ENCODE data around the gene ARHGEF28. TPM values are rescaled to one million over a fixed set of nuclear protein-coding genes. Genes with fewer than 3 reads are reported as not detected.

Gene ARHGEF28
- total and polyA plus RNA-seq, 2 of the 13 experiments (the other 11 are each of a cell fraction or from before 2014, with no cell fraction given) = 17.4 to 34.1 TPM

DNA sequence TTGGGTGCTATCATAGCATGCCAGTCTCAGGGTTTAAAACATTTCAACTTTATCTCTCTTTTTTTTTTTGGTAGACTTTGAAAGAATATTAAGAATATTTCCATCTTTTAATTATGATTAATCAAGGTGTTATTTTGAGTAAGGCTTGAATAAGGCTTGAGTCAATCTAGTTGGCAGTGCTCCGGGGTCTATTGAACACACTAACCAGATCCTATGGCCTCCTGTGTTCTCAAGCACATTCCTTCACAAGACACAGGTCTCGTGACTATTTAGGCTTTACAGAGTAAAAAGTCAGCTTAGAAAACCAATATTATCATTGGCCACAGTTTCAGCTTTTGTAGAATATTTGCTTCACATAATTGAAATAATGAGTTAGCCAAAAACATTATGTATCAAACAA lies 151.2 kb downstream of the ARHGEF28 start:
- no peak for DNase-seq (ENCODE audit: low spot score)
- no TSS peak for BruUV-seq (replicated peaks)
- intact Hi-C loops (cut with micrococcal nuclease; ENCODE audit: unreplicated experiment) (no loop called here), in situ Hi-C loops (cut with HindIII; ENCODE audit: extremely low pct_ligation_motif_present, low pct_unique_long_range_greater_than_20kb) (no loop called here)
- Histone ChIP-seq H3K9me3 (ENCODE audit: low read length) (no peaks in the 10 kb centered on the region), H3K27ac (ENCODE audit: extremely low read length, insufficient read depth, low read length) (no peak overlapping the region), H3K79me2 (ENCODE audit: insufficient read depth, low read length) (no peaks in the 10 kb centered on the region), H3K4me3 (replicated peaks in 1 of 3; ENCODE audit: insufficient read depth in 1 of 3, low read depth in 2 of 3, low read length in 3 of 3) (no peak overlapping the region), H3K27me3 (ENCODE audit: control insufficient read depth in 1 of 2, insufficient read depth in 2 of 2, low read length in 2 of 2) (no peaks in the 10 kb centered on the region), H4K20me1 (ENCODE audit: insufficient read depth, low read length) (no peaks in the 10 kb centered on the region), H3K9ac (ENCODE audit: insufficient read depth, low read depth, low read length) (no peak overlapping the region), H2AFZ (ENCODE audit: low read length) (no peak overlapping the region), H3K4me1 (ENCODE audit: insufficient read depth, low read length) (no peaks in the 10 kb centered on the region), H3K36me3 (replicated peaks in 1 of 2; ENCODE audit: control insufficient read depth in 1 of 2, insufficient read depth in 2 of 2, low read length in 2 of 2) (peaks cover 14 to 63% of the 10 kb centered on the region in 2 experiments), H3K4me2 (ENCODE audit: low read depth, low read length) (no peak overlapping the region)
- no peak for FAIRE-seq
- ChIA-PET POLR2A (interaction anchor here (0.6 kb wide), 1 partner anchor 11 kb away, joined by 3 read pairs; no protein-coding TSS in a partner anchor), CTCF (ENCODE audit: low intra/inter-chr PET ratio, low total read pairs) (no interaction called here)
- no peak for ATAC-seq
- WGBS (ENCODE audit: low lambda C conversion rate) = 98% methylated on average over 2 of the region's 2 CpGs
- TF ChIP-seq, protein P1, sequence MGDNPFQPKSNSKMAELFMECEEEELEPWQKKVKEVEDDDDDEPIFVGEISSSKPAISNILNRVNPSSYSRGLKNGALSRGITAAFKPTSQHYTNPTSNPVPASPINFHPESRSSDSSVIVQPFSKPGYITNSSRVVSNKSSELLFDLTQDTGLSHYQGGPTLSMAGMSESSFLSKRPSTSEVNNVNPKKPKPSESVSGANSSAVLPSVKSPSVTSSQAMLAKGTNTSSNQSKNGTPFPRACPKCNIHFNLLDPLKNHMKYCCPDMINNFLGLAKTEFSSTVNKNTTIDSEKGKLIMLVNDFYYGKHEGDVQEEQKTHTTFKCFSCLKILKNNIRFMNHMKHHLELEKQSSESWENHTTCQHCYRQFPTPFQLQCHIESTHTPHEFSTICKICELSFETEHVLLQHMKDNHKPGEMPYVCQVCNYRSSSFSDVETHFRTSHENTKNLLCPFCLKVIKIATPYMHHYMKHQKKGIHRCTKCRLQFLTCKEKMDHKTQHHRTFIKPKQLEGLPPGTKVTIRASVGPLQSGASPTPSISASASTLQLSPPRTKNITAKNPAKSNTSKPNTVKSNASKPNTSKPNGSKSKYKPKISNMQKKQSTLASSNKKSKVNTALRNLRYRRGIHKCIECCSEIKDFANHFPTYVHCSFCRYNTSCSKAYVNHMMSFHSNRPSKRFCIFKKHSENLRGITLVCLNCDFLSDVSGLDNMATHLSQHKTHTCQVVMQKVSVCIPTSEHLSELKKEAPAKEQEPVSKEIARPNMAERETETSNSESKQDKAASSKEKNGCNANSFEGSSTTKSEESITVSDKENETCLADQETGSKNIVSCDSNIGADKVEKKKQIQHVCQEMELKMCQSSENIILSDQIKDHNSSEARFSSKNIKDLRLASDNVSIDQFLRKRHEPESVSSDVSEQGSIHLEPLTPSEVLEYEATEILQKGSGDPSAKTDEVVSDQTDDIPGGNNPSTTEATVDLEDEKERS (CRISPR knock-in tag; IDR thresholded peaks at IDR 0.05) = no peak
- TF ChIP-seq MIER2 (CRISPR knock-in tag; IDR thresholded peaks at IDR 0.05) (no peak), IRX3 (CRISPR knock-in tag; IDR thresholded peaks at IDR 0.05; ENCODE audit: borderline replicate concordance, low read depth) (no peak), ZNF180 (CRISPR knock-in tag; IDR thresholded peaks at IDR 0.05; ENCODE audit: borderline replicate concordance, low read depth) (no peak), ZNF543 (CRISPR knock-in tag; IDR thresholded peaks at IDR 0.05) (no peak), CENPT (CRISPR knock-in tag; IDR thresholded peaks at IDR 0.05; ENCODE audit: low read depth) (no peak), ERF (CRISPR knock-in tag; IDR thresholded peaks at IDR 0.05) (no peak), ZNF17 (CRISPR knock-in tag; IDR thresholded peaks at IDR 0.05) (no peak), BRD4 (CRISPR knock-in tag; IDR thresholded peaks at IDR 0.05) (no peak)
- TF ChIP-seq, protein P2, sequence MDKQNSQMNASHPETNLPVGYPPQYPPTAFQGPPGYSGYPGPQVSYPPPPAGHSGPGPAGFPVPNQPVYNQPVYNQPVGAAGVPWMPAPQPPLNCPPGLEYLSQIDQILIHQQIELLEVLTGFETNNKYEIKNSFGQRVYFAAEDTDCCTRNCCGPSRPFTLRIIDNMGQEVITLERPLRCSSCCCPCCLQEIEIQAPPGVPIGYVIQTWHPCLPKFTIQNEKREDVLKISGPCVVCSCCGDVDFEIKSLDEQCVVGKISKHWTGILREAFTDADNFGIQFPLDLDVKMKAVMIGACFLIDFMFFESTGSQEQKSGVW (CRISPR knock-in tag; IDR thresholded peaks at IDR 0.05; ENCODE audit: borderline replicate concordance) = no peak
- TF ChIP-seq, protein P3, sequence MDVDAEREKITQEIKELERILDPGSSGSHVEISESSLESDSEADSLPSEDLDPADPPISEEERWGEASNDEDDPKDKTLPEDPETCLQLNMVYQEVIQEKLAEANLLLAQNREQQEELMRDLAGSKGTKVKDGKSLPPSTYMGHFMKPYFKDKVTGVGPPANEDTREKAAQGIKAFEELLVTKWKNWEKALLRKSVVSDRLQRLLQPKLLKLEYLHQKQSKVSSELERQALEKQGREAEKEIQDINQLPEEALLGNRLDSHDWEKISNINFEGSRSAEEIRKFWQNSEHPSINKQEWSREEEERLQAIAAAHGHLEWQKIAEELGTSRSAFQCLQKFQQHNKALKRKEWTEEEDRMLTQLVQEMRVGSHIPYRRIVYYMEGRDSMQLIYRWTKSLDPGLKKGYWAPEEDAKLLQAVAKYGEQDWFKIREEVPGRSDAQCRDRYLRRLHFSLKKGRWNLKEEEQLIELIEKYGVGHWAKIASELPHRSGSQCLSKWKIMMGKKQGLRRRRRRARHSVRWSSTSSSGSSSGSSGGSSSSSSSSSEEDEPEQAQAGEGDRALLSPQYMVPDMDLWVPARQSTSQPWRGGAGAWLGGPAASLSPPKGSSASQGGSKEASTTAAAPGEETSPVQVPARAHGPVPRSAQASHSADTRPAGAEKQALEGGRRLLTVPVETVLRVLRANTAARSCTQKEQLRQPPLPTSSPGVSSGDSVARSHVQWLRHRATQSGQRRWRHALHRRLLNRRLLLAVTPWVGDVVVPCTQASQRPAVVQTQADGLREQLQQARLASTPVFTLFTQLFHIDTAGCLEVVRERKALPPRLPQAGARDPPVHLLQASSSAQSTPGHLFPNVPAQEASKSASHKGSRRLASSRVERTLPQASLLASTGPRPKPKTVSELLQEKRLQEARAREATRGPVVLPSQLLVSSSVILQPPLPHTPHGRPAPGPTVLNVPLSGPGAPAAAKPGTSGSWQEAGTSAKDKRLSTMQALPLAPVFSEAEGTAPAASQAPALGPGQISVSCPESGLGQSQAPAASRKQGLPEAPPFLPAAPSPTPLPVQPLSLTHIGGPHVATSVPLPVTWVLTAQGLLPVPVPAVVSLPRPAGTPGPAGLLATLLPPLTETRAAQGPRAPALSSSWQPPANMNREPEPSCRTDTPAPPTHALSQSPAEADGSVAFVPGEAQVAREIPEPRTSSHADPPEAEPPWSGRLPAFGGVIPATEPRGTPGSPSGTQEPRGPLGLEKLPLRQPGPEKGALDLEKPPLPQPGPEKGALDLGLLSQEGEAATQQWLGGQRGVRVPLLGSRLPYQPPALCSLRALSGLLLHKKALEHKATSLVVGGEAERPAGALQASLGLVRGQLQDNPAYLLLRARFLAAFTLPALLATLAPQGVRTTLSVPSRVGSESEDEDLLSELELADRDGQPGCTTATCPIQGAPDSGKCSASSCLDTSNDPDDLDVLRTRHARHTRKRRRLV (CRISPR knock-in tag; IDR thresholded peaks at IDR 0.05) = no peak
- TF ChIP-seq, protein P4, sequence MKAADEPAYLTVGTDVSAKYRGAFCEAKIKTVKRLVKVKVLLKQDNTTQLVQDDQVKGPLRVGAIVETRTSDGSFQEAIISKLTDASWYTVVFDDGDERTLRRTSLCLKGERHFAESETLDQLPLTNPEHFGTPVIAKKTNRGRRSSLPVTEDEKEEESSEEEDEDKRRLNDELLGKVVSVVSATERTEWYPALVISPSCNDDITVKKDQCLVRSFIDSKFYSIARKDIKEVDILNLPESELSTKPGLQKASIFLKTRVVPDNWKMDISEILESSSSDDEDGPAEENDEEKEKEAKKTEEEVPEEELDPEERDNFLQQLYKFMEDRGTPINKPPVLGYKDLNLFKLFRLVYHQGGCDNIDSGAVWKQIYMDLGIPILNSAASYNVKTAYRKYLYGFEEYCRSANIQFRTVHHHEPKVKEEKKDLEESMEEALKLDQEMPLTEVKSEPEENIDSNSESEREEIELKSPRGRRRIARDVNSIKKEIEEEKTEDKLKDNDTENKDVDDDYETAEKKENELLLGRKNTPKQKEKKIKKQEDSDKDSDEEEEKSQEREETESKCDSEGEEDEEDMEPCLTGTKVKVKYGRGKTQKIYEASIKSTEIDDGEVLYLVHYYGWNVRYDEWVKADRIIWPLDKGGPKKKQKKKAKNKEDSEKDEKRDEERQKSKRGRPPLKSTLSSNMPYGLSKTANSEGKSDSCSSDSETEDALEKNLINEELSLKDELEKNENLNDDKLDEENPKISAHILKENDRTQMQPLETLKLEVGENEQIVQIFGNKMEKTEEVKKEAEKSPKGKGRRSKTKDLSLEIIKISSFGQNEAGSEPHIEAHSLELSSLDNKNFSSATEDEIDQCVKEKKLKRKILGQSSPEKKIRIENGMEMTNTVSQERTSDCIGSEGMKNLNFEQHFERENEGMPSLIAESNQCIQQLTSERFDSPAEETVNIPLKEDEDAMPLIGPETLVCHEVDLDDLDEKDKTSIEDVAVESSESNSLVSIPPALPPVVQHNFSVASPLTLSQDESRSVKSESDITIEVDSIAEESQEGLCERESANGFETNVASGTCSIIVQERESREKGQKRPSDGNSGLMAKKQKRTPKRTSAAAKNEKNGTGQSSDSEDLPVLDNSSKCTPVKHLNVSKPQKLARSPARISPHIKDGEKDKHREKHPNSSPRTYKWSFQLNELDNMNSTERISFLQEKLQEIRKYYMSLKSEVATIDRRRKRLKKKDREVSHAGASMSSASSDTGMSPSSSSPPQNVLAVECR (CRISPR knock-in tag; IDR thresholded peaks at IDR 0.05; ENCODE audit: borderline replicate concordance) = no peak
